Motor neuron (in vitro differentiated cells): Measurements from ENCODE around the gene GBE1. TPM values are rescaled to one million over a fixed set of nuclear protein-coding genes. Genes with fewer than 3 reads are reported as not detected.
A peak's percentile ranks its signal among the peaks of the same experiment; 100 is the strongest.
"Not testable (repeated sequence)": the region's sequence is repeated elsewhere in the genome, so short reads cannot be mapped to it uniquely, and the experiment has no call there.

ENCODE experiments used
- ATAC-seq, 8 experiments: fragments of 200-7000 bp; cut with Tn5 transposase; replicated peaks in 6 of 8; 2 replicates each; pipeline ENCODE4 v1.8.0; 2021; ENCODE audit warnings: mild to moderate bottlenecking in 8 of 8, moderate library complexity in 8 of 8
- H3K27ac ChIP-seq, 2 donors: fragments of 250-450 bp; sonication (Bioruptor Pico); 2 replicates each; pipeline ENCODE4 v1.9.0; 2021; ENCODE audit warnings: antibody characterized with exemption in 2 of 2, mild to moderate bottlenecking in 2 of 2, moderate library complexity in 1 of 2
- H3K4me1 ChIP-seq, 2 donors: fragments of 250-450 bp; sonication (Bioruptor Pico); replicated peaks in 1 of 2; 2 replicates each; pipeline ENCODE4 v1.6.1; 2021; ENCODE audit warnings: antibody characterized with exemption in 2 of 2, mild to moderate bottlenecking in 2 of 2, moderate library complexity in 1 of 2
- H3K4me3 ChIP-seq, 5 donors: fragments of 250-450 bp; sonication (Bioruptor Pico); 2 replicates each; pipeline ENCODE4 v1.9.0; 2021; ENCODE audit warnings: antibody characterized with exemption in 5 of 5, mild to moderate bottlenecking in 5 of 5, moderate library complexity in 4 of 5
- WGBS, 10 experiments: fragments of 450-650 bp; shearing (Covaris generic); methylation state at CpG; one replicate each; pipeline ENCODE4 v1.0.0; 2022; 5-methylcytosine and 5-hydroxymethylcytosine counted together
- in situ Hi-C, 9 experiments: fragments of 400-800 bp; cut with MboI; loops; one replicate each; pipeline ENCODE4 v1.15.0; 2021; ENCODE audit warnings: low sequenced_read_pairs in 9 of 9, low pct_unique_long_range_greater_than_20kb in 2 of 9; ENCODE audit not compliant: unreplicated experiment in 9 of 9
- total RNA-seq, 8 experiments: library from RNA; unstranded; fragments of 300-600 nt; gene quantifications; 2 replicates each; pipeline versions ENCODE4 v1.2.3 to v1.2.4, GENCODE V29; 2022

GBE1 gene
- total RNA-seq, 8 experiments from 2014 or later = 17.9 to 47.9 (median 19.5) TPM

GRCh38 chr3:81767250-81767859, 5.9 kb upstream of the GBE1 start:
- in situ Hi-C loops, H3K4me1 ChIP-seq, H3K4me3 ChIP-seq, H3K27ac ChIP-seq, ATAC-seq: not testable (repeated sequence)
- 93 to 100% (median 99%) methylated on average over 1 to 10 of the region's 47 CpGs; no CpG with 5 or more reads in 6 of the 10 experiments for WGBS, 10 experiments

GRCh38 chr3:81765400-81765799, 4.0 kb upstream of the GBE1 start:
- ATAC-seq = no peak

GRCh38 chr3:81764665-81765064, 3.2 kb upstream of the GBE1 start:
- in situ Hi-C loops = no loop called here
- H3K4me1 ChIP-seq = peaks cover 8 to 11% of the 10 kb centered on the region in 2 donors
- H3K27ac ChIP-seq = no peak overlapping the region
- no peak for ATAC-seq
- H3K4me3 ChIP-seq = no peak overlapping the region

More at GRCh38 chr3:81765400-81765799, 4.0 kb upstream of the GBE1 start:
- in situ Hi-C loops = no loop called here
- no peak overlapping the region for H3K4me3 ChIP-seq
- no peak overlapping the region for H3K27ac ChIP-seq
- peaks cover 6 to 8% of the 10 kb centered on the region in 2 donors for H3K4me1 ChIP-seq
- WGBS, 10 experiments = 21 to 100% (median 94%) methylated on average over 2 of the region's 2 CpGs; no CpG with 5 or more reads in 3 of the 10 experiments

- Histone ChIP-seq H3K27ac (no peak overlapping the region), H3K4me1 (peaks cover 8 to 13% of the 10 kb centered on the region in 2 donors), H3K4me3 (no peak overlapping the region)
- 57 to 100% (median 93%) methylated on average over 2 to 7 of the region's 7 CpGs for WGBS, 10 experiments
- in situ Hi-C loops = no loop called here
- ATAC-seq = no peak
Measured at GRCh38 chr3:81764002-81764401, 2.6 kb upstream of the GBE1 start.

GRCh38 chr3:81763001-81763400, 1.6 kb upstream of the GBE1 start:
- Histone ChIP-seq H3K4me1 (peaks cover 8 to 13% of the 10 kb centered on the region in 2 donors), H3K4me3 (no peak overlapping the region), H3K27ac (no peak overlapping the region)
- WGBS, 10 experiments = 66 to 100% (median 81%) methylated on average over 1 to 4 of the region's 4 CpGs; no CpG with 5 or more reads in 1 of the 10 experiments
- in situ Hi-C loops = no loop called here
- no peak for ATAC-seq

- no peak for ATAC-seq
- 14 to 88% (median 54%) methylated on average over 1 to 6 of the region's 6 CpGs for WGBS, 10 experiments
- Histone ChIP-seq H3K4me3 (peak overlapping the region; percentile 59 to 80 (median 71)), H3K27ac (peak overlapping the region; percentile 97 to 98), H3K4me1 (peaks cover 8 to 13% of the 10 kb centered on the region in 2 donors)
- in situ Hi-C loops = no loop called here
Measured at GRCh38 chr3:81761904-81762580, 597 bp upstream of the GBE1 start.

GRCh38 chr3:81760215-81760614, 1.2 kb downstream of the GBE1 start:
- in situ Hi-C loops = no loop called here
- WGBS, 10 experiments = 0 to 83% (median 54%) methylated on average over 2 to 3 of the region's 3 CpGs; no CpG with 5 or more reads in 2 of the 10 experiments
- no peak for ATAC-seq

GRCh38 chr3:81758771-81759170, 2.7 kb downstream of the GBE1 start:
- ATAC-seq, in situ Hi-C loops, H3K4me3 ChIP-seq, H3K27ac ChIP-seq: not testable (repeated sequence)
- H3K4me1 ChIP-seq = peaks cover 8 to 13% of the 10 kb centered on the region in 2 donors
- WGBS, 10 experiments = 90 to 100% (median 100%) methylated on average over 1 to 4 of the region's 4 CpGs

More at GRCh38 chr3:81760215-81760614, 1.2 kb downstream of the GBE1 start:
- Histone ChIP-seq H3K4me3 (peak overlapping the region; percentile 59 to 80 (median 71)), H3K4me1 (peaks cover 8 to 13% of the 10 kb centered on the region in 2 donors), H3K27ac (no peak overlapping the region)

GRCh38 chr3:81758275-81758674, 3.2 kb downstream of the GBE1 start:
- WGBS, 10 experiments = 60 to 100% (median 90%) methylated on average over 1 of the region's 1 CpG; no CpG with 5 or more reads in 4 of the 10 experiments
- H3K4me3 ChIP-seq = no peak overlapping the region
- in situ Hi-C loops = no loop called here
- no peak overlapping the region for H3K27ac ChIP-seq
- ATAC-seq = no peak
- H3K4me1 ChIP-seq = peaks cover 8 to 13% of the 10 kb centered on the region in 2 donors

- 0 to 100% (median 89%) methylated on average over 1 to 2 of the region's 2 CpGs; no CpG with 5 or more reads in 1 of the 10 experiments for WGBS, 10 experiments
Measured at GRCh38 chr3:81753416-81754027, 7.9 kb downstream of the GBE1 start.

GRCh38 chr3:81752604-81753003, 8.8 kb downstream of the GBE1 start:
- in situ Hi-C loops = no loop called here
- no peak overlapping the region for H3K4me3 ChIP-seq
- H3K27ac ChIP-seq = no peak overlapping the region
- ATAC-seq = no peak
- no peaks in the 10 kb centered on the region for H3K4me1 ChIP-seq

More at GRCh38 chr3:81753416-81754027, 7.9 kb downstream of the GBE1 start:
- no peak for ATAC-seq
- H3K4me3 ChIP-seq = no peak overlapping the region
- in situ Hi-C loops = no loop called here
- no peaks in the 10 kb centered on the region for H3K4me1 ChIP-seq
- H3K27ac ChIP-seq = no peak overlapping the region

GRCh38 chr3:81749265-81749664, 12.2 kb downstream of the GBE1 start:
- WGBS, 10 experiments = 14 to 100% (median 100%) methylated on average over 1 to 2 of the region's 2 CpGs; no CpG with 5 or more reads in 3 of the 10 experiments
- Histone ChIP-seq H3K4me1 (no peaks in the 10 kb centered on the region), H3K4me3 (no peak overlapping the region), H3K27ac (no peak overlapping the region)
- ATAC-seq = no peak
- in situ Hi-C loops = no loop called here

GRCh38 chr3:81747280-81747679, 14.2 kb downstream of the GBE1 start:
- H3K4me1 ChIP-seq, H3K4me3 ChIP-seq, ATAC-seq, H3K27ac ChIP-seq, in situ Hi-C loops: not testable (repeated sequence)
- 80 to 100% (median 90%) methylated on average over 1 to 3 of the region's 4 CpGs; no CpG with 5 or more reads in 6 of the 10 experiments for WGBS, 10 experiments
